GM12865 (cell line): Measurements from ENCODE around the gene C1orf116.

Source experiments
- DNase-seq: peaks from one replicate; pipeline ENCODE4 v3.0.0; 2010; ENCODE audit warnings: low read depth
- H3K4me3 ChIP-seq: 2 replicates; pipeline ENCODE4 v1.5.1; 2011; ENCODE audit warnings: mild to moderate bottlenecking, low read depth, low read length, control low read depth
- TF ChIP-seq, protein P1 (sequence below): IDR thresholded peaks from 2 replicates; pipeline ENCODE4 v1.5.1; 2011; ENCODE audit warnings: low read length, control low read depth, low read depth, inconsistent platforms; ENCODE audit not compliant: insufficient read depth; ENCODE audit errors: missing control alignments

Gene C1orf116

DNA sequence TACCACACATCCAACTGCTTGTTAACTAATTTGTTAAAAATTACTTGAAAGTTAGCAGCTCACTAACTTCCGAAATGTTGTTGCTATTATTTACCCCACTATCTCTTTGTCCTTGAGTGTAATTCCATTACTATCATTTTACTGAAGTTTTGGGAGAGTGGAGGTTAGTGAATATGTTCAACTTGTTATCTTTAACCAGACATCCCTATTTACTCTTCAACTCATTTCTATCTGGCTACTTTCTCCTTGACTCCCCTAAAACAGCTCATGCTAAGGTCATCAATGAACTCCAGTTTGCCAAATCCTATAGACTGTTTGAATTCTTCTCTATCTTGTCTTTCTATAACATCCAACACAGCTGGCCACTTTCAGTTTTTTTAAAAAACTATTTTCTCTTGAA lies 4.3 kb upstream of the C1orf116 start:
- TF ChIP-seq, protein P1, sequence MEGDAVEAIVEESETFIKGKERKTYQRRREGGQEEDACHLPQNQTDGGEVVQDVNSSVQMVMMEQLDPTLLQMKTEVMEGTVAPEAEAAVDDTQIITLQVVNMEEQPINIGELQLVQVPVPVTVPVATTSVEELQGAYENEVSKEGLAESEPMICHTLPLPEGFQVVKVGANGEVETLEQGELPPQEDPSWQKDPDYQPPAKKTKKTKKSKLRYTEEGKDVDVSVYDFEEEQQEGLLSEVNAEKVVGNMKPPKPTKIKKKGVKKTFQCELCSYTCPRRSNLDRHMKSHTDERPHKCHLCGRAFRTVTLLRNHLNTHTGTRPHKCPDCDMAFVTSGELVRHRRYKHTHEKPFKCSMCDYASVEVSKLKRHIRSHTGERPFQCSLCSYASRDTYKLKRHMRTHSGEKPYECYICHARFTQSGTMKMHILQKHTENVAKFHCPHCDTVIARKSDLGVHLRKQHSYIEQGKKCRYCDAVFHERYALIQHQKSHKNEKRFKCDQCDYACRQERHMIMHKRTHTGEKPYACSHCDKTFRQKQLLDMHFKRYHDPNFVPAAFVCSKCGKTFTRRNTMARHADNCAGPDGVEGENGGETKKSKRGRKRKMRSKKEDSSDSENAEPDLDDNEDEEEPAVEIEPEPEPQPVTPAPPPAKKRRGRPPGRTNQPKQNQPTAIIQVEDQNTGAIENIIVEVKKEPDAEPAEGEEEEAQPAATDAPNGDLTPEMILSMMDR, result no peak
- no peak for DNase-seq
- no peak overlapping the region for H3K4me3 ChIP-seq

DNA sequence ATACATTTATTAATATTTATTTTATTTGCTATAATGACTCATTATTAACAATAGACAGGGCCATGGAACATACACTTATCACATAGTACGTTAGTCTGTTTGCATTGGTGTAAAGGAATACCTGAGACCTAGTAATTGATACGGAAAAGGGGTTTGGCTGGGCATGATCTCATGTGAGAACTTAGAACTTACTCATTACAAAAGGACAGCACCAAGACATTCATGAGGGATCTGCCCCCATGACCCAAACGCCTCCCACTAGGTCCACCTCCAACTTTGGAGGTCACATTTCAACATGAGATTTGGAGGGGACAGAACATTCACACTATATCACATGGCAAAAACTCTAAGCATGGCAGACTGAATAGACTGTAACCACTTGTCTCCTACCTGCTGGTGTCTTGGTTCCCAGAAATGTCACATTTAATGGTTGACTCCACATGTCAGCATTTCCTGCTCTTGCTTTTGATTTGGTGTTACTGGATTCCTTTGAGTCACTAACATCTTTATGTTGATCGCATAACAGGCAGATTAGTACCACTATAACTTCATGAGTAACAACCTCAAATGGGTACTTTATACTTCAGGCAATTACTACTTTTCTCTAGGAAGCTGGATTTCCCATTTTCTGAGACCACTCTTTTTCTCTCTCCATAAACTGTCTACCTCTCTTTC lies 3.5 kb upstream of the C1orf116 start:
- TF ChIP-seq, protein P1, result no peak
- no peak overlapping the region for H3K4me3 ChIP-seq
- DNase-seq, result no peak

DNA sequence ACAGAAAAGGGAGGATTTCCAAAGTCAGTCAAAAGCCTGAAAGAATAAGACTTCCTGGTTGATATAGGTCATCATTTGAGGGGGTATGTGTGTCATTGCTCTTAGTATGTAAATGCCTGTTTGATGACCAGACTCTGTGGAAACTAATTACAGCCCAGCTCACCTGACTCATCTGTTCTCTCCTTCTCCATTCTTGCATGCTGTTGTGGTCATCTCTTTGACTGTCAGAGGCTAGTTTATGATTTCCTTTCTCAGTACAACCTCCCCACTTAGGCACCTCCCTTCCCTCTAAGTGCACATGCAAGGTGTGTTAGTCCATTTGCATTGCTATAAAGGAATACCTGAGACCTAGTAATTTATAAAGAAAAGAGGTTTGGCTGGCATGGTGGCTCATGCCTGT lies 2.4 kb upstream of the C1orf116 start:
- TF ChIP-seq, protein P1, result no peak
- DNase-seq, result peak; percentile 17
- no peak overlapping the region for H3K4me3 ChIP-seq

DNA sequence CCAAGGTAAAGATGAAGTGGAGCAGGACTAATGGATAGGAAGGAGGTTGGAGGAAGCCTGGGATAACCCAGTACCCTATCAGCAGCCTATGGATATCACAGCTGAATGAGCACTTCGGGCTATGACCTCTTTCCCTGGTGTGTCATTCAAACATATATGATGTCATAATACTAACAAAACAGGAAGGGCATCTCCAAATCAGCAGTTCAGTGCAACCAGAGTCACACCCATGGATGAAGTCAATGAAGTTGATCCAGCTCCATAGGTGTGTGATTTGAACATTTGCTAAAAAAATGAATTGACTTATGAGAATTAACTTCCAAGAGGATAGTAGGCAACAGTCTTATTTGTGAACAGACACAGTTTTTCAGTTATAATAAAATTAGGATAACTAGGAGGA lies 1.7 kb upstream of the C1orf116 start:
- no peak overlapping the region for H3K4me3 ChIP-seq
- TF ChIP-seq, protein P1, result no peak
- no peak for DNase-seq

DNA sequence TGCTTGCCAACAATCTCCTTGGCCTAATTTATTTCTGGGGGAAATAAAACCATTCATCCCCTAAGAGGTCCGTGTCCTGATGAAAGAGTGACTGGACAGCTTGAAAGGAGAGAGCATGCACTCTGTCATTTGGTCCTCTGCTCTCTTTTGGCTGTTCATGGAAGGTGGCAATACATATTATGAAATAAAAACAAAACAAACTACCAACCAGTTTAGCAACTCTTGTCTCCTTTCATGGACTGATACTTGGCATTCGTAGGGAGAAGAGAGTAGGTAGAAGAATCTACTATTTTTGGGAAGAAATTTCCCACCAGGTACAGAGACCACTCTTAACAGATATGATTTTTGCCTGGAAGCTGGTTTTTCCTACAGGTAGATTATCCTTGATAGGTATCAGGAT lies 746 bp upstream of the C1orf116 start:
- DNase-seq, result no peak
- H3K4me3 ChIP-seq, result no peak overlapping the region
- TF ChIP-seq, protein P1, result no peak

DNA sequence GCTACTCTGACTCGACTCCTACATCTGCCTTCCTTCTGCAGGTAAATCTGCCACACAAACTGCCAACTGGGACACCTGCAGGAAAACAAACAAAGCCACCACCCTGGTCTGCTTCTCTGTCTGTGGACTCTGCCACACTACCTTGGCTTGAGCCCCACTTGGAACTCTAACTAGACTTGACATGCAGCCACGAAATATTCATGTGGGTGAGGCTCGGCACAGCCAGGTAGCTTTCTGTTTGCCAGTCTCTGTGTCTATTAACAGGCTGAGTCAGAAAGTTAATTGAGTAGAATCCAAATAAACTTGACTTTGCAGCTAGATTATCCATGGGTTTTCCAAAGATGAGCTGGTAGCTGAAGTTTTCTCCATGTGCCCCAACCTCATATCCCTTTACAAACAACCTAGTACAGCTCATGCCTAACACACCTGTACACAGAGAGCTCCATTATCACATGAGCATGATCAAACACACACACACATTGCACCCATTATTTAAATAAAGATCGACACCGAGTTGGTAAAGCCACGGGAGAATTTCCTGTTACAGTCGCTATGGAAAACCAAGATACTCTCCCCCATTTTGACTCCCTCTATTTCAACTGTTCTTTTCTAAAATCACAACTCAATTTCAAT lies 808 bp downstream of the C1orf116 start:
- no peak overlapping the region for H3K4me3 ChIP-seq
- no peak for DNase-seq
- TF ChIP-seq, protein P1, result no peak

DNA sequence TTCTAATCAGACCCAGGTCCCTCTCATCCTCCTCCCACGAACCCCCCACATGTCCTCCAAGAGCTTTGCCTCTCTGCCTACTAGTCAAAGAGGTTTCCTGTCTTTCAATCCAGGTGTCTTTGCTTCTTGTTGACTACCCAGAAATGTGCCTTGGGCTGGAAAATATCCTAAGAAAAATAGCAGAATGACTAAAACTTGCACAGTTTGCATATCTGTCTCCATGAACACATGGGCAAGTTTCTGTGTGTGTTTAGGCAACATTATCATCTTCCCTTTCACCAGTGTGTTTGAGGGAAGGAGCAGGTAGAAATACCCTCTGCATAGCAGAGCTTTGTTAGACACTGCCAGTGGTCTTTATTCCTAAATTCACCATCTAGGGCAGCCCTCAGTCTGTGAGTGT lies 1.5 kb downstream of the C1orf116 start:
- no peak for DNase-seq
- H3K4me3 ChIP-seq, result no peak overlapping the region
- TF ChIP-seq, protein P1, result no peak
